Mesodermal cell (in vitro differentiated cells): ENCODE results near the gene VEGFA.

Experiments
- H3K27ac ChIP-seq: 2 replicates; pipeline ENCODE4 v1.7.0; 2013; ENCODE audit warnings: mild to moderate bottlenecking, low read depth, low read length, moderate library complexity; ENCODE audit not compliant: severe bottlenecking
- H3K36me3 ChIP-seq: 2 replicates; pipeline ENCODE4 v1.7.1; 2013; ENCODE audit warnings: mild to moderate bottlenecking, low read length, moderate library complexity; ENCODE audit not compliant: control insufficient read depth, insufficient read depth
- H3K4me1 ChIP-seq: one replicate; pipeline ENCODE4 v1.7.1; 2013; ENCODE audit warnings: mild to moderate bottlenecking, low read length; ENCODE audit not compliant: insufficient read depth, control insufficient read depth, poor library complexity, severe bottlenecking
- H3K4me3 ChIP-seq: 2 replicates; pipeline ENCODE4 v1.7.0; 2013; ENCODE audit warnings: low read length, control low read depth, mild to moderate bottlenecking; ENCODE audit not compliant: insufficient read depth, poor library complexity, severe bottlenecking; ENCODE audit errors: extremely low read depth
- H3K9me3 ChIP-seq: 2 replicates; pipeline ENCODE4 v1.7.1; 2013; ENCODE audit warnings: mild to moderate bottlenecking, low read length, moderate library complexity; ENCODE audit not compliant: control insufficient read depth
- WGBS, 2 experiments: methylation state at CpG; one replicate each; pipeline ENCODE4 v1.1.5; 2013; ENCODE audit warnings: missing lambda C conversion rate in 2 of 2; ENCODE audit not compliant: insufficient coverage in 2 of 2; 5-methylcytosine and 5-hydroxymethylcytosine counted together

The VEGFA gene

GRCh38 chr6:43730634-43731033 lies 39.4 kb upstream of the VEGFA start:
- Histone ChIP-seq H3K4me1 (no peaks in the 10 kb centered on the region), H3K9me3 (peaks cover 4% of the 10 kb centered on the region), H3K4me3 (no peak overlapping the region), H3K27ac (no peak overlapping the region), H3K36me3 (no peaks in the 10 kb centered on the region)

GRCh38 chr6:43733471-43734293 lies 36.3 kb upstream of the VEGFA start:
- Histone ChIP-seq H3K4me1 (no peaks in the 10 kb centered on the region), H3K4me3 (no peak overlapping the region), H3K36me3 (no peaks in the 10 kb centered on the region), H3K27ac (no peak overlapping the region), H3K9me3 (peaks cover 4% of the 10 kb centered on the region)
- WGBS, 2 experiments, result 69 to 74% methylated on average over 4 to 6 of the region's 10 CpGs

- no peak overlapping the region for H3K27ac ChIP-seq
- peaks cover 4% of the 10 kb centered on the region for H3K9me3 ChIP-seq
- no peaks in the 10 kb centered on the region for H3K4me1 ChIP-seq
- WGBS, 2 experiments, result 83 to 85% methylated on average over 2 to 3 of the region's 3 CpGs
- no peak overlapping the region for H3K4me3 ChIP-seq
- H3K36me3 ChIP-seq, result no peaks in the 10 kb centered on the region
Measured at GRCh38 chr6:43734294-43734665, 35.7 kb upstream of the VEGFA start.

- H3K27ac ChIP-seq, result no peak overlapping the region
- H3K4me3 ChIP-seq, result no peak overlapping the region
- WGBS, 2 experiments, result 100% methylated on average over 1 of the region's 2 CpGs; no CpG with 5 or more reads in 1 of the 2 experiments
- peaks cover 4% of the 10 kb centered on the region for H3K9me3 ChIP-seq
- H3K36me3 ChIP-seq, result no peaks in the 10 kb centered on the region
- H3K4me1 ChIP-seq, result no peaks in the 10 kb centered on the region
Measured at GRCh38 chr6:43735642-43736199, 34.3 kb upstream of the VEGFA start.

GRCh38 chr6:43736211-43736786 lies 33.7 kb upstream of the VEGFA start:
- Histone ChIP-seq H3K9me3 (peaks cover under 1% of the 10 kb centered on the region), H3K27ac (no peak overlapping the region), H3K4me1 (no peaks in the 10 kb centered on the region), H3K36me3 (no peaks in the 10 kb centered on the region), H3K4me3 (no peak overlapping the region)
- 85 to 88% methylated on average over 1 to 2 of the region's 2 CpGs for WGBS, 2 experiments

- H3K27ac ChIP-seq, result no peak overlapping the region
- no peaks in the 10 kb centered on the region for H3K9me3 ChIP-seq
- no peak overlapping the region for H3K4me3 ChIP-seq
- WGBS, 2 experiments, result no CpG with 5 or more reads among the region's 2 CpGs
- no peaks in the 10 kb centered on the region for H3K4me1 ChIP-seq
- H3K36me3 ChIP-seq, result no peaks in the 10 kb centered on the region
Measured at GRCh38 chr6:43736844-43737243, 33.2 kb upstream of the VEGFA start.

GRCh38 chr6:43737272-43738081 lies 32.5 kb upstream of the VEGFA start:
- Histone ChIP-seq H3K27ac (no peak overlapping the region), H3K4me1 (no peaks in the 10 kb centered on the region), H3K4me3 (no peak overlapping the region), H3K9me3 (no peaks in the 10 kb centered on the region), H3K36me3 (no peaks in the 10 kb centered on the region)
- WGBS, 2 experiments, result 80 to 81% methylated on average over 8 to 10 of the region's 15 CpGs

GRCh38 chr6:43738267-43738676 lies 31.7 kb upstream of the VEGFA start:
- H3K4me1 ChIP-seq, result no peaks in the 10 kb centered on the region
- WGBS, 2 experiments, result 80 to 83% methylated on average over 1 of the region's 3 CpGs
- H3K9me3 ChIP-seq, result no peaks in the 10 kb centered on the region
- no peaks in the 10 kb centered on the region for H3K36me3 ChIP-seq
- no peak overlapping the region for H3K4me3 ChIP-seq
- H3K27ac ChIP-seq, result no peak overlapping the region

- no peaks in the 10 kb centered on the region for H3K9me3 ChIP-seq
- H3K4me1 ChIP-seq, result no peaks in the 10 kb centered on the region
- H3K36me3 ChIP-seq, result no peaks in the 10 kb centered on the region
- H3K4me3 ChIP-seq, result no peak overlapping the region
- no peak overlapping the region for H3K27ac ChIP-seq
- WGBS, 2 experiments, result 95 to 96% methylated on average over 8 to 10 of the region's 11 CpGs
Measured at GRCh38 chr6:43738877-43739641, 31.0 kb upstream of the VEGFA start.

GRCh38 chr6:43739642-43740091 lies 30.3 kb upstream of the VEGFA start:
- peaks cover 4% of the 10 kb centered on the region for H3K4me1 ChIP-seq
- no peaks in the 10 kb centered on the region for H3K9me3 ChIP-seq
- no peak overlapping the region for H3K27ac ChIP-seq
- no peak overlapping the region for H3K4me3 ChIP-seq
- no peaks in the 10 kb centered on the region for H3K36me3 ChIP-seq
- 86 to 100% methylated on average over 1 to 2 of the region's 4 CpGs for WGBS, 2 experiments
